Astrocyte of the spinal cord (primary cell): ENCODE data around the gene OSTM1.

Experiments used
- DNase-seq: peaks from one replicate; pipeline ENCODE4 v3.0.0; 2011; ENCODE audit warnings: low read depth, low spot score
- H3K4me3 ChIP-seq: 2 replicates; pipeline ENCODE4 v1.5.1; 2011; ENCODE audit warnings: low read depth, mild to moderate bottlenecking, low read length, moderate library complexity
- CTCF ChIP-seq: IDR thresholded peaks from 2 replicates; pipeline ENCODE4 v1.5.1; 2012; ENCODE audit warnings: low read depth, mild to moderate bottlenecking, low read length, inconsistent platforms
- in situ Hi-C: cut with HindIII; loops from 2 replicates; pipeline ENCODE4 v1.10.0; 2017; ENCODE audit warnings: low sequenced_read_pairs

Gene OSTM1

DNA sequence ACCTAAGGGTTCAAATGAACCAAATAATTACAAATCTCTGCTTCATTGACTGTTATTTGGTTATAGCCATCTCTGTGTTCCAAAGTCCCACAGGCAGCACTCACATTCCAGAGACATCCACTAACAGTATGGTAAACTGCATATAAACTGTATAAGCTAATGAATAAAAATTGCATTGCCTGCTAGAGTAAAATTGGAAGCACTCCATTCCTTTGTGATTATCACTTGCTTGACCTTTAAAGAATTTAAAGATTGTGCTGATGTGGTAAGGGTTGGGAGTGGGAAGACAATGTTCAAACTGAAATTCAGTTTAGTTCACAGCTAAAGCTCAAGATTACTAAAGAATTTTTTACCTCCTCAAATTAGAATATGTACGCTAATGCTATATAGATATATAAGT is 31.0 kb upstream of the OSTM1 start:
- no peak for TF ChIP-seq CTCF
- no peak for DNase-seq
- H3K4me3 ChIP-seq = no peak overlapping the region
- in situ Hi-C loops = no loop called here

DNA sequence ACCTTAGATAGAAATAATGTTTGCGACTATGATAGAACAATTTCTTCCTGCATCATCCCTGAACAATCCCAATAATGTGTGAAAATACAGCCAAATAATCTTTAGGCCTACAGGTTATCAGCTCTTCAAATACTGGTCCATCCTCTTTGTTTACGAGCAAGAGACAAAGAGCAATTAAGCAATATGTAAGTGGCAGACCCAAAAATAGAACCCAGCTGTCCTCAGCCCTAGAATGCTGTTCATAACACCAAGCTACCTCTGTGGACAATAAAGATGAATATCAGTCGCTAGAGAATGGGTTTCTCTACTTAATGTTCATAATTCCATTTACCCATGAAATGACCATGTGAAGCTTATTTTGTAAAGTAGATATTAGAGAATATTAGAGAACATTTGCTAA is 28.4 kb upstream of the OSTM1 start:
- TF ChIP-seq CTCF = no peak
- in situ Hi-C loops = no loop called here
- DNase-seq = no peak
- H3K4me3 ChIP-seq = no peak overlapping the region

GRCh38 chr6:108100003-108100402 is 25.5 kb upstream of the OSTM1 start:
- in situ Hi-C loops = no loop called here
- no peak for TF ChIP-seq CTCF
- H3K4me3 ChIP-seq = no peak overlapping the region
- no peak for DNase-seq

GRCh38 chr6:108097882-108098281 is 23.3 kb upstream of the OSTM1 start:
- in situ Hi-C loops = no loop called here
- no peak for DNase-seq
- H3K4me3 ChIP-seq = no peak overlapping the region
- no peak for TF ChIP-seq CTCF

DNA sequence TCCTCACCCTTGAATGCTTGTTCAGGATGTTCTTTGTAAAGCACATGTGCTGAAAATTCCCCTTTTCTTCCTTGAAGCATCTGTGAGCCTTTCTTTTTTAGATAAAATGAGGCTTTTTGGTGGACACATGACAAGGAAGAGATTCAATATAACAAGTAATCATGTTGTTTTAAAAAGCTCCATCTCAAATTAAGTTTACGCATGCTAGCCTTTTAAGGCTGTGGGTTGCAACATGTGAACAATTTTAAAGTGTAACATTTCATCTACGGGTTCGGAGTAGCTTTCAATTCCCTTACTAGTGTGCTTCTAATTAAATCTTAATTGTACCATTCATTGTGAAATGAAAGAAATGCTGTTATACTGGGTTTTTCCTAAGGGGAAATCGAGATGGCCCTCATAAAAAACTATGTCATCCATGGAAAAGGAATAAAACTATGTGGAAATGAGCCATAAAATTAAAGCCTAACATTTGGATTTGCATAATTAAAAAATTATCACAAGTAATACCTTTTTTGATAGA is 19.3 kb upstream of the OSTM1 start:
- in situ Hi-C loops = no loop called here
- no peak overlapping the region for H3K4me3 ChIP-seq
- TF ChIP-seq CTCF = no peak
- DNase-seq = no peak

DNA sequence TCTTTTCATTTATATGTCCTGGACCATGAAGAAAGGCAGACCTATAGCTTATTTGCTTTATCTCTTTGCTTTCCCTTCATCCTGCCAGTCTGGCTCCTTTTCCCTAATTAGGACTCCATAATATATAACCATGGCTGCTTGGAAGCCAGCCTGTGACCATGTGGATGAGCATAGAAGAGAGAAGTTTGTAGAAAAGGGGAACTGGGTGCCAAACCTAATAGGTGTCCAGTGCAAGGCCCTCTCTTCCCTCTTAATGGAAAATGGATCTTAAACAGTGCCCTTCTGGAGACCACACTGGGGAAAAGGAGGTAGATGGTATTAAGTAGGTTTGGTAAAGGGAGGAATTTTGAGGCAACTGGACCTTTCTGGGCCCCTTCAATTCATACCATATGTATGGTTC is 16.7 kb upstream of the OSTM1 start:
- DNase-seq = no peak
- in situ Hi-C loops = no loop called here
- no peak overlapping the region for H3K4me3 ChIP-seq
- no peak for TF ChIP-seq CTCF

DNA sequence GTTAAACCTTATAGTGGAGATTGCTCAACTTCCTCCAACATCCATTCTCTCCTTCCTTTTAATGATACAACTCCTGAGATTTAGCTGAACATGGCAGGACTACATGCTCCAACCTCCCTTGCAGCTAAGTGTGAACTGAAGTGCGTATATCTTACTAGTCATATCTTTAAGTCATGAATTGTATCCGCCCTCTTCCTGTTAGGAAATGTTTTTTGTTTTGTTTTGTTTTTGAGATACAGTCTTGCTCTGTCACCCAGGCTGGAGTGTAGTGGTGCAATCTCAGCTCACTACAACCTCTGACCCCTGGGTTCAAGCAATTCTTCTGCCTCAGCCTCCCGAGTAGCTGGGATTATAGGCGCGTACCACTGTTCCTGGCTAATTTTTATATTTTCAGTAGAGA is 8.8 kb upstream of the OSTM1 start:
- H3K4me3 ChIP-seq = no peak overlapping the region
- DNase-seq = no peak
- TF ChIP-seq CTCF = no peak
- in situ Hi-C loops = no loop called here
